Mesodermal cell (in vitro differentiated cells): ENCODE measurements around the gene TMEM247.

ENCODE experiments used
- H3K27ac ChIP-seq: 2 replicates; pipeline ENCODE4 v1.7.0; 2013; ENCODE audit warnings: mild to moderate bottlenecking, low read depth, low read length, moderate library complexity; ENCODE audit not compliant: severe bottlenecking
- H3K36me3 ChIP-seq: 2 replicates; pipeline ENCODE4 v1.7.1; 2013; ENCODE audit warnings: mild to moderate bottlenecking, low read length, moderate library complexity; ENCODE audit not compliant: control insufficient read depth, insufficient read depth
- H3K4me1 ChIP-seq: one replicate; pipeline ENCODE4 v1.7.1; 2013; ENCODE audit warnings: mild to moderate bottlenecking, low read length; ENCODE audit not compliant: insufficient read depth, control insufficient read depth, poor library complexity, severe bottlenecking
- H3K4me3 ChIP-seq: 2 replicates; pipeline ENCODE4 v1.7.0; 2013; ENCODE audit warnings: low read length, control low read depth, mild to moderate bottlenecking; ENCODE audit not compliant: insufficient read depth, poor library complexity, severe bottlenecking; ENCODE audit errors: extremely low read depth
- H3K9me3 ChIP-seq: 2 replicates; pipeline ENCODE4 v1.7.1; 2013; ENCODE audit warnings: mild to moderate bottlenecking, low read length, moderate library complexity; ENCODE audit not compliant: control insufficient read depth
- WGBS, 2 experiments: methylation state at CpG; one replicate each; pipeline ENCODE4 v1.1.5; 2013; ENCODE audit warnings: missing lambda C conversion rate in 2 of 2; ENCODE audit not compliant: insufficient coverage in 2 of 2; 5-methylcytosine and 5-hydroxymethylcytosine counted together

Gene TMEM247

DNA sequence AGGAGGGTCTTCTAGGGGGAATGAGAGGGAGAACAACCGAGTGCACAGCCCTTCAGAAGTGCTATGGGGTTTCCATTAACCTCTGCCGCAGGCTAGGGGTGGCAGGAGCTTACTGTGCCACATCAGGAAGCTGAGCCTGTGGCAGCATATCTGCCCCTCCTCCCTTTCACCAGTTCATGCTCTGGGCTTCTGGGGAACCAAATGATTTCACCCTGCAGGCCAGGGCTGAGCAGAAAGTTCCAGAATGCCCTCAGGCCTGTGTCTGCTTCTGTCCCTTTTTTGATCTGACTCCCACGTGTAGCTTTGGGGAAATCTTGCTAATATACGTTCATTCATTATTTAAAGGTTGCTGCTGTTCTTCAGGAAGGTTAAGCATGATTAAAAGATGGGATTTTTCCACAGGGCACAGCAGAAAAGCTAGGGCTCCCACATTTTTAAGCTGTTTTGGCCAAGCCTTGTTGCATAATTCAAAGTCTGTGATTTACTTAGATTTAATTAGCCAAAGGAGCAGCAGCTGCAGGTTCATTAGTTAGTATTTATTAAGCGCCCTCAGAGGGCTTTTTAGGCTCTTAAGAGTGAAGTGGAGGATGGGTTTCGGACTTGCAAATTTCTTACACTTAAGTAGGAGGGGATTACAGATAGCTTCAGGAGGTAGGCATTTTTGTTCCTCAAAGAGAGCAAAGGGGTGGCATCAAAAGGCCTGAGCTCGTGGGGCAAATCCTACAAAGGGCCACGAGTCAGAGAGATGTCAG is 10.2 kb downstream of the TMEM247 start:
- H3K4me3 ChIP-seq, result no peak overlapping the region
- H3K36me3 ChIP-seq, result no peaks in the 10 kb centered on the region
- H3K4me1 ChIP-seq, result peaks cover 46% of the 10 kb centered on the region
- no peak overlapping the region for H3K27ac ChIP-seq
- WGBS, 2 experiments, result 44 to 50% methylated on average over 7 of the region's 8 CpGs
- H3K9me3 ChIP-seq, result no peaks in the 10 kb centered on the region

- Histone ChIP-seq H3K4me3 (no peak overlapping the region), H3K9me3 (no peaks in the 10 kb centered on the region), H3K27ac (peak overlapping the region; percentile 36), H3K4me1 (peaks cover 46% of the 10 kb centered on the region), H3K36me3 (no peaks in the 10 kb centered on the region)
- WGBS, 2 experiments, result 51 to 71% methylated on average over 6 of the region's 6 CpGs
Observed at GRCh38 chr2:46490521-46491141, 11.3 kb downstream of the TMEM247 start.

GRCh38 chr2:46492301-46492700 is 12.9 kb downstream of the TMEM247 start:
- H3K36me3 ChIP-seq, result no peaks in the 10 kb centered on the region
- H3K27ac ChIP-seq, result no peak overlapping the region
- no peak overlapping the region for H3K4me3 ChIP-seq
- H3K4me1 ChIP-seq, result peaks cover 46% of the 10 kb centered on the region
- no peaks in the 10 kb centered on the region for H3K9me3 ChIP-seq
- WGBS, 2 experiments, result 95 to 100% methylated on average over 1 to 3 of the region's 7 CpGs

- Histone ChIP-seq H3K27ac (peak overlapping the region; percentile 78), H3K36me3 (no peaks in the 10 kb centered on the region), H3K4me3 (no peak overlapping the region), H3K9me3 (no peaks in the 10 kb centered on the region), H3K4me1 (peaks cover 35% of the 10 kb centered on the region)
- WGBS, 2 experiments, result 64 to 72% methylated on average over 4 to 6 of the region's 8 CpGs
Observed at GRCh38 chr2:46493241-46493970, 14.0 kb downstream of the TMEM247 start.

DNA sequence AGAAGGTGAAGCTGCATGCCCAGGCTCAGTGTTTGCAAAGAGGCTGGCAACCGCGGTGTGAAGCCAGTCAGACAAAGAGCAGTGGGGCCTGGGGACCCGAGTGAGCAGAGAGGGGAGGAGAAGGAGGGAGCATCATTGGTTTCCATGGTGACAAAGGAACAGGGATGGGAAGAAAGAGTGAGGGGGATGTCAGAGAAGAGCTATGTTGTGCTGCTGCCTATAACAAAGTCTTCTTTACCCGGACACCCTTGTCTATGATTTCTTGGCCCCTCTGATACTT is 14.5 kb downstream of the TMEM247 start:
- H3K4me3 ChIP-seq, result no peak overlapping the region
- WGBS, 2 experiments, result 25 to 27% methylated on average over 3 of the region's 4 CpGs
- H3K4me1 ChIP-seq, result peaks cover 35% of the 10 kb centered on the region
- H3K36me3 ChIP-seq, result no peaks in the 10 kb centered on the region
- H3K27ac ChIP-seq, result peak overlapping the region; percentile 78
- no peaks in the 10 kb centered on the region for H3K9me3 ChIP-seq

DNA sequence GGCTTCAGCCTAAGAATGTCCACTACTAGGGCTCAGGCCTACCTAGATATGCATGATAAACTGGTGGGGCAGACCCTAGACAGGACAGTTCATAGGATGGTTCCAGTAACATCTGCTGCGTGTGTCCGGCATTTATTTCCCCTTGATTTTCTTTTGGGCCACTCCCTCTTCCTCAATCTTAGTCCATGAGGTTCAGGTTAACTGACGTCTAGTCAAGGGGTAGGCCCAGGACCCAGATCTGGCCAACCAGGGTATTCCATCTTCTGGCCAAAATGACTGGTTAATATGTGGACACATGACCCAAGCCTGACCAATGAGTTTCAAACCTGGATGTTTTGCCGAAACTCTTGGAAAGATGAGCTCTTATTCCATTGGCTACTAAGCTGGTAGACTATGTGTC is 15.2 kb downstream of the TMEM247 start:
- Histone ChIP-seq H3K9me3 (no peaks in the 10 kb centered on the region), H3K36me3 (no peaks in the 10 kb centered on the region), H3K4me1 (peaks cover 28% of the 10 kb centered on the region), H3K4me3 (no peak overlapping the region), H3K27ac (no peak overlapping the region)
- 96 to 99% methylated on average over 4 of the region's 4 CpGs for WGBS, 2 experiments

GRCh38 chr2:46495231-46496030 is 16.1 kb downstream of the TMEM247 start:
- H3K9me3 ChIP-seq, result no peaks in the 10 kb centered on the region
- no peaks in the 10 kb centered on the region for H3K36me3 ChIP-seq
- H3K4me1 ChIP-seq, result peaks cover 20% of the 10 kb centered on the region
- H3K4me3 ChIP-seq, result no peak overlapping the region
- H3K27ac ChIP-seq, result no peak overlapping the region
- WGBS, 2 experiments, result 90 to 94% methylated on average over 5 to 6 of the region's 9 CpGs

GRCh38 chr2:46497766-46498165 is 18.4 kb downstream of the TMEM247 start:
- H3K36me3 ChIP-seq, result no peaks in the 10 kb centered on the region
- H3K9me3 ChIP-seq, result no peaks in the 10 kb centered on the region
- WGBS, 2 experiments, result 91 to 100% methylated on average over 4 of the region's 4 CpGs
- H3K4me1 ChIP-seq, result peaks cover 9% of the 10 kb centered on the region
- no peak overlapping the region for H3K4me3 ChIP-seq
- H3K27ac ChIP-seq, result no peak overlapping the region

DNA sequence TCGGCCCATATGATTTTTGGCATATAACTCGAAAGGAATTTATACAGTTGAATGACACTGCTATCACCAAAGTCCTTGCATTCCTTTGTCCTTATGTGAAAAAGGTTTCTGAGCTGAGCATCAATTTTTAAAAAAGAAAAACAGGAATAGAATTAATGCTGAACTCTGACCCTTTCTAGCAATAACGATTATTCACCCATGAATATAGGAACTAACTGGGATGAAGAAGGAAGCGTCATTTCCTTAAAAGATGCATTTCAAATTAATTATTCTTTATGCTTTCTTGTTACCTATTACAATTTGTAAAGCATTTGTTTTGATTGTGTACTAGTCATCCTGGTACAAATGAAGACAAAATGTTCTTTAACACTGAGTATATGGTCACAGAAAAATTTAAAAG is 19.3 kb downstream of the TMEM247 start:
- no peaks in the 10 kb centered on the region for H3K9me3 ChIP-seq
- WGBS, 2 experiments, result 80 to 100% methylated on average over 1 of the region's 4 CpGs
- H3K4me3 ChIP-seq, result no peak overlapping the region
- no peaks in the 10 kb centered on the region for H3K4me1 ChIP-seq
- H3K27ac ChIP-seq, result no peak overlapping the region
- H3K36me3 ChIP-seq, result no peaks in the 10 kb centered on the region

GRCh38 chr2:46499392-46499785 is 20.0 kb downstream of the TMEM247 start:
- Histone ChIP-seq H3K4me1 (no peaks in the 10 kb centered on the region), H3K9me3 (no peaks in the 10 kb centered on the region), H3K36me3 (no peaks in the 10 kb centered on the region), H3K4me3 (peak overlapping the region; percentile 51), H3K27ac (peak overlapping the region; percentile 77)
- WGBS, 2 experiments, result 16 to 27% methylated on average over 5 to 7 of the region's 7 CpGs
